Chondrocyte (in vitro differentiated cells): ENCODE results near the gene HLCS. TPM values are rescaled to one million over a fixed set of nuclear protein-coding genes. Genes with fewer than 3 reads are reported as not detected.
A peak's percentile ranks its signal among the peaks of the same experiment; 100 is the strongest.

ENCODE experiments used
- DNase-seq: peaks from one replicate; pipeline ENCODE4 v3.0.0; 2021; ENCODE audit warnings: mixed read lengths, low spot score
- H3K27ac Mint-ChIP-seq: one replicate; pipeline ENCODE4 v1.8.0; 2021; ENCODE audit warnings: mild to moderate bottlenecking, moderate library complexity, mixed read lengths; ENCODE audit not compliant: unreplicated experiment
- H3K27me3 Mint-ChIP-seq: 2 replicates; pipeline ENCODE4 v1.8.0; 2021; ENCODE audit warnings: low read depth, mixed read lengths
- H3K36me3 Mint-ChIP-seq: 2 replicates; pipeline ENCODE4 v1.8.0; 2021; ENCODE audit warnings: low read depth, mixed read lengths
- H3K4me1 Mint-ChIP-seq: 2 replicates; pipeline ENCODE4 v1.8.0; 2021; ENCODE audit warnings: low read depth, mild to moderate bottlenecking, mixed read lengths
- H3K4me3 Mint-ChIP-seq: one replicate; pipeline ENCODE4 v1.8.0; 2021; ENCODE audit warnings: mild to moderate bottlenecking, moderate library complexity, mixed read lengths; ENCODE audit not compliant: unreplicated experiment
- H3K9me3 Mint-ChIP-seq: 2 replicates; pipeline ENCODE4 v1.8.0; 2021; ENCODE audit warnings: low read depth, mixed read lengths
- total RNA-seq: library from RNA; stranded (reverse); gene quantifications from 3 replicates; pipeline ENCODE4 v1.2.1, GENCODE V29; 2021
- TF ChIP-seq, protein P1 (sequence below): fragments of 200-600 bp; sonication (generic); IDR thresholded peaks from 2 replicates; pipeline ENCODE4 v1.5.0; 2021; ENCODE audit warnings: antibody characterized with exemption, mild to moderate bottlenecking, moderate library complexity

Gene HLCS
- total RNA-seq, 1 donor from 2014 or later = 30.4 TPM

DNA sequence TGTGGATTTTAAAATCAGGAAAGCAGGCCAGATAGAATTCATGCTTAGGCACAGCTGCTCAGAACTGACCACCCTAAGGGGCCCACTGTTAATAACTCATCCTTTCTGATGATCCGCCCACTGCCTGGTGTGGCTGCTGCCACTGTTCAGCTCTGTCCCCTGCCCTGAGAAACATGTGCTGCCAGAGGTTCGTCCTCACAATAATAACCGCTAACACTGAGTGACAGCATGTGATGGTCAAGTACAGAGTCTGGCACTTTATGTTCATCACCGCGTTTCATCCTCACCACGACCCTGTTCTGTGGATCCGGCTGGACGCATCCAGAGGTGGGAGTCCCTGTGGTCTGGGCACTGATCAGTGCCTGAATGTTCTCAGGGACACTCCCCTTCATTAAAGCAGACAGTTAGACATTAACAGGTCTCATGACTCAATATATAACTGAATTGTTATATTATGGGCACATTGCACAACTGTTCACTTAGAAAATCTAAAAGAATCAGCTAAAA is 159.0 kb downstream of the HLCS start:
- Mint-ChIP-seq H3K4me1 (peaks cover 17% of the 10 kb centered on the region), H3K4me3 (no peak overlapping the region), H3K9me3 (no peaks in the 10 kb centered on the region), H3K36me3 (no peaks in the 10 kb centered on the region), H3K27me3 (no peaks in the 10 kb centered on the region), H3K27ac (peak overlapping the region; percentile 53)
- TF ChIP-seq, protein P1, sequence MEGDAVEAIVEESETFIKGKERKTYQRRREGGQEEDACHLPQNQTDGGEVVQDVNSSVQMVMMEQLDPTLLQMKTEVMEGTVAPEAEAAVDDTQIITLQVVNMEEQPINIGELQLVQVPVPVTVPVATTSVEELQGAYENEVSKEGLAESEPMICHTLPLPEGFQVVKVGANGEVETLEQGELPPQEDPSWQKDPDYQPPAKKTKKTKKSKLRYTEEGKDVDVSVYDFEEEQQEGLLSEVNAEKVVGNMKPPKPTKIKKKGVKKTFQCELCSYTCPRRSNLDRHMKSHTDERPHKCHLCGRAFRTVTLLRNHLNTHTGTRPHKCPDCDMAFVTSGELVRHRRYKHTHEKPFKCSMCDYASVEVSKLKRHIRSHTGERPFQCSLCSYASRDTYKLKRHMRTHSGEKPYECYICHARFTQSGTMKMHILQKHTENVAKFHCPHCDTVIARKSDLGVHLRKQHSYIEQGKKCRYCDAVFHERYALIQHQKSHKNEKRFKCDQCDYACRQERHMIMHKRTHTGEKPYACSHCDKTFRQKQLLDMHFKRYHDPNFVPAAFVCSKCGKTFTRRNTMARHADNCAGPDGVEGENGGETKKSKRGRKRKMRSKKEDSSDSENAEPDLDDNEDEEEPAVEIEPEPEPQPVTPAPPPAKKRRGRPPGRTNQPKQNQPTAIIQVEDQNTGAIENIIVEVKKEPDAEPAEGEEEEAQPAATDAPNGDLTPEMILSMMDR = no peak
- no peak for DNase-seq

DNA sequence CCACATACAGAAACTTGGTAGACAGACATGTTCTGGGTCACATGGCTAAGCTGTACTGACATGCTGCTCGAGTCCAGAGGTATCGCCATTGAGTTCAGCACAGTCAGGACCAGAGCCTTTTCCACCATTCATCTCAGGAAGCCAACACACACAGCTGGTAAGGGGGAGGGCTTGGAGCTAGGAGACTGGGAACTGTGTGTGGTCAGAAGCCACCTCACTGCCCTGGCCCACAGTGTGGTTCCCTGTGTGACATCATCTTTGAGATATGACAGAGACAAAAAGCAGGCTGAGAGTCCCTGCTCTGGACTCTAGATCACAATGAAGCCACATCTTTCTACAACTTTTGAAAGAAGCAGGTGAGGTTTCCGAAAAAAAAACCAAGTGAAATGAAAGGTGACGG is 160.4 kb downstream of the HLCS start:
- Mint-ChIP-seq H3K4me3 (no peak overlapping the region), H3K4me1 (peaks cover 17% of the 10 kb centered on the region), H3K9me3 (no peaks in the 10 kb centered on the region), H3K27ac (no peak overlapping the region), H3K36me3 (no peaks in the 10 kb centered on the region), H3K27me3 (no peaks in the 10 kb centered on the region)
- TF ChIP-seq, protein P1 = no peak
- no peak for DNase-seq

DNA sequence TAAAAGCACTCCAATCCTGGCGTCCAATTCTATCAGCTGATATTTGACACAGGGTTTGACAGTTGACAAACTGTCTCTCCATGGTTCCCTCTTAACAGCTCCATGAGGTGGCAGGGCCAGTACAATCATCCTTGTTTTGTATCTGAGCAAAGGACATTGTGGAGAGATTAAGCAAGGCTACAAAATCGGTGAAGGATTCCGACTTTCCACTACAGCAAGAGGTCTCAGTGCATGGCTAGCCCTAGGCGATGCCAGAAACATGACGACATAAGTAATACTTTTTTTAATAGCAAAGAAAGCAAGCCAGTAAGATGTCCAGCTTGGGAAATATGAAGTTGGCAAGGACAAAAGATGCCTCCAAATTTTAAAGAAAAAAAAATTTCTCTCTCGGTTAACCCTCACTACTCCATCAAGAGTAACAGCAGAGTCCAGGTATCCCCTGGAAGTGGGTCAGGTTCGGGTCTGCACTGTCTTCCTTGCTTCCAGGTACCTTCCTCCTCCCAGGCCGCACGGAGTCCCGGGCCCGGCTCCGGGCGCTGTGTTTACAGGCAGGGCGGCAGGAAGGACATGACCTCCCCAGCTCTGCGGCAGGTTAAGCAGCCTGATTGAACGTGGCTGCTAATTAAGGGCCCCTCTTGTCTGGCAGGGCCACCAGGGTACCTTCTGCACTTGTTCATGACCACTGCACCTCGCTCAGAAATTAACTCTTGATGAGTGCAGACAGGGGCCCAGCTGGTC is 161.4 kb downstream of the HLCS start:
- H3K27me3 Mint-ChIP-seq = no peaks in the 10 kb centered on the region
- no peak overlapping the region for H3K4me3 Mint-ChIP-seq
- H3K4me1 Mint-ChIP-seq = peaks cover 17% of the 10 kb centered on the region
- TF ChIP-seq, protein P1 = no peak
- DNase-seq = no peak
- H3K9me3 Mint-ChIP-seq = no peaks in the 10 kb centered on the region
- no peaks in the 10 kb centered on the region for H3K36me3 Mint-ChIP-seq
- H3K27ac Mint-ChIP-seq = no peak overlapping the region

DNA sequence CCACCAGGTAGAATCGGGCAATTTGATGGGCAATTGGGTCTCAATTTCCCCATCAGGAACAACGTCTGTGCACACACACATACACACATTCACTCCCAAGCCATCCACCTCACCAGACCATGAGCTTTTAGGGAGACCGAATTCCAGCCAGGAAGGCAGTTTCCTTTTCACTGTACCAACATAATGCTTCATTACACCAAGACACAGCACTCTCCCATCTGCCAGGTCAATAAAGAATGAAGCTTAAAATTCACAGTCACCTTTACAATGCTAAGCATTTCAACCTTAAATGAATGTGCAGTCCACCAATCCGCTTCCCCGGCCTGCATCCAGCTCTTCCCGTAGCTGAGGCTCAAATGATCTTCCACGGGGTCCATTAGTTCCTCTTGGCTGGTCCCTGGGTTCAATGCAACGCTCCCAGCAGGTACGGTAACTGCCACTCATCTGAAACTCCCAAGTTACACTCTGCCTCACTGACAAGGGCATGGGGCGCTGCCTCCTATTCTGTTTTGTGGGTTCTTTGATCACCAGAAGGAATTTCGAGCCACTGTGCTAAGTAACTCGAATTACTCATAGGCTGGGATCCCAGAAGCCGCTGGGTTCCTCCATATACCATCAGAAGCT is 162.5 kb downstream of the HLCS start:
- peaks cover 17% of the 10 kb centered on the region for H3K4me1 Mint-ChIP-seq
- H3K27me3 Mint-ChIP-seq = no peaks in the 10 kb centered on the region
- TF ChIP-seq, protein P1 = no peak
- H3K36me3 Mint-ChIP-seq = peaks cover 1% of the 10 kb centered on the region
- H3K9me3 Mint-ChIP-seq = peaks cover 4% of the 10 kb centered on the region
- H3K4me3 Mint-ChIP-seq = no peak overlapping the region
- DNase-seq = no peak
- no peak overlapping the region for H3K27ac Mint-ChIP-seq

DNA sequence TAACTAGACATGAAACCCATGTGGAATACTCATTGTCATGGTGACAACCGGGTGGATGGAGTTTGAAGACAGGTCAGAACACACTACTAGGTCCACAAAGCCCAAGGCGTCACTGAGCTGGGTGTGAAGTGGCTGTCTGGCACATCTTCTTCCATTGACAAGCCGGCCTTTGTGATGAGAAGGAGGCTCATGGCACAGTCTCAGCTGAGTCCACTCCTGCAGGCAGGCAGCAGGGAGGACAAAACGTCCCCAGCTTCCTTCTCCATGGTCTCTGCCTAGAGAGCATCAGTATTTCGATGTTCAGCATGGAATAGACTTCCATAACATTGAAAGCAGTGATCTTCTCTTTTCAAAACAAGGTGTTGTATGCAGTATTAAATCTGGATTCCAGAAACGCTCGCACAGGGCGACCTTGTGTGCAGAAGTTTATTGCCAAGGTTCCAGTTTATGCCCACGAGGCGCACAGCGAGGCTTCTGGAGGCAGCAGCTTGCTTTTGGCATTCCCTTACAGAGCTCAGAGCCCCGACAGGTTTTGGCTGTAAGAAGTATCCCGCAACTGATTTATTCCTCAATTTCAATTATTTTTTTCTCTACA is 163.3 kb downstream of the HLCS start:
- no peak for DNase-seq
- Mint-ChIP-seq H3K27ac (no peak overlapping the region), H3K4me1 (peaks cover 13% of the 10 kb centered on the region), H3K4me3 (no peak overlapping the region), H3K9me3 (peaks cover 10% of the 10 kb centered on the region), H3K27me3 (no peaks in the 10 kb centered on the region), H3K36me3 (peaks cover 2% of the 10 kb centered on the region)
- TF ChIP-seq, protein P1 = no peak
